Measurements from ENCODE around the gene ARL15.
A peak's percentile ranks its signal among the peaks of the same experiment; 100 is the strongest.

Gene ARL15

GRCh38 chr5:54022223-54022622 lies 288.1 kb downstream of the ARL15 start:
- DNase-seq (ENCODE audit: low read depth): no peak
- TF ChIP-seq, protein P1, sequence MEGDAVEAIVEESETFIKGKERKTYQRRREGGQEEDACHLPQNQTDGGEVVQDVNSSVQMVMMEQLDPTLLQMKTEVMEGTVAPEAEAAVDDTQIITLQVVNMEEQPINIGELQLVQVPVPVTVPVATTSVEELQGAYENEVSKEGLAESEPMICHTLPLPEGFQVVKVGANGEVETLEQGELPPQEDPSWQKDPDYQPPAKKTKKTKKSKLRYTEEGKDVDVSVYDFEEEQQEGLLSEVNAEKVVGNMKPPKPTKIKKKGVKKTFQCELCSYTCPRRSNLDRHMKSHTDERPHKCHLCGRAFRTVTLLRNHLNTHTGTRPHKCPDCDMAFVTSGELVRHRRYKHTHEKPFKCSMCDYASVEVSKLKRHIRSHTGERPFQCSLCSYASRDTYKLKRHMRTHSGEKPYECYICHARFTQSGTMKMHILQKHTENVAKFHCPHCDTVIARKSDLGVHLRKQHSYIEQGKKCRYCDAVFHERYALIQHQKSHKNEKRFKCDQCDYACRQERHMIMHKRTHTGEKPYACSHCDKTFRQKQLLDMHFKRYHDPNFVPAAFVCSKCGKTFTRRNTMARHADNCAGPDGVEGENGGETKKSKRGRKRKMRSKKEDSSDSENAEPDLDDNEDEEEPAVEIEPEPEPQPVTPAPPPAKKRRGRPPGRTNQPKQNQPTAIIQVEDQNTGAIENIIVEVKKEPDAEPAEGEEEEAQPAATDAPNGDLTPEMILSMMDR (IDR thresholded peaks at IDR 0.05; ENCODE audit: insufficient read depth, low read depth, low read length, missing control alignments): no peak
- H3K4me3 ChIP-seq (ENCODE audit: low read length): no peak overlapping the region

GRCh38 chr5:54021431-54022164 lies 288.8 kb downstream of the ARL15 start:
- TF ChIP-seq, protein P1 (IDR thresholded peaks at IDR 0.05; ENCODE audit: insufficient read depth, low read depth, low read length, missing control alignments): no peak
- H3K4me3 ChIP-seq (ENCODE audit: low read length): no peak overlapping the region
- peak; percentile 44 for DNase-seq (ENCODE audit: low read depth)

- TF ChIP-seq, protein P1 (IDR thresholded peaks at IDR 0.05; ENCODE audit: insufficient read depth, low read depth, low read length, missing control alignments): no peak
- H3K4me3 ChIP-seq (ENCODE audit: low read length): no peak overlapping the region
- DNase-seq (ENCODE audit: low read depth): no peak
These were observed 291.9 kb downstream of the ARL15 start for GRCh38 chr5:54018438-54018837.

GRCh38 chr5:54017580-54017979 lies 292.8 kb downstream of the ARL15 start:
- no peak for DNase-seq (ENCODE audit: low read depth)
- TF ChIP-seq, protein P1 (IDR thresholded peaks at IDR 0.05; ENCODE audit: insufficient read depth, low read depth, low read length, missing control alignments): no peak
- no peak overlapping the region for H3K4me3 ChIP-seq (ENCODE audit: low read length)

GRCh38 chr5:54013556-54014194 lies 296.7 kb downstream of the ARL15 start:
- DNase-seq (ENCODE audit: low read depth): peak; percentile 97
- H3K4me3 ChIP-seq (ENCODE audit: low read length): no peak overlapping the region
- TF ChIP-seq, protein P1 (IDR thresholded peaks at IDR 0.05; ENCODE audit: insufficient read depth, low read depth, low read length, missing control alignments): no peak

DNA sequence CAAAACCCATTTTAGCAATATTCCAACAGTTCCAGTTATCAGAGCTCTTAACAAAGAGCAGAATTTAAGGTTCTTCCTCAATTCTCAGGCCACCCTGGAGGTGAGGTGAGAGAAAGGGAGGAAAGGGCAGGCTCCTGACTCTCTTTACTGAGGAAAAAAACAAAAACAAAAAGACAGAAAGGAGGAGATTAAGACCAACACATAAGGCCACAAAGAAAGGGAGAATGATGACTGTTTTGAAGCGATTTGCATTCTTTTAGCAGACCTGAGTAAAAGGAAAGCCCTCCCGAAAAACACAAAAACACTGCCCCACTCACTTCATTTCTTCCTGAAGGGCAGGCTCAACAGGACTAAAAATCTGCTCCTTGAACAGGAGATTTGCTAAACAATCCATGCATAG lies 300.5 kb downstream of the ARL15 start:
- no peak overlapping the region for H3K4me3 ChIP-seq (ENCODE audit: low read length)
- DNase-seq (ENCODE audit: low read depth): no peak
- TF ChIP-seq, protein P1 (IDR thresholded peaks at IDR 0.05; ENCODE audit: insufficient read depth, low read depth, low read length, missing control alignments): no peak
